HG02571 (cell line): ENCODE measurements around the gene GPHA2.

Source experiments
- ATAC-seq: cut with Tn5 transposase; IDR thresholded peaks from one replicate; pipeline ENCODE4 v1.9.1; 2021; ENCODE audit warnings: mild to moderate bottlenecking, moderate library complexity; ENCODE audit not compliant: unreplicated experiment

Gene GPHA2

GRCh38 chr11:64911689-64912088 lies 24.0 kb downstream of the GPHA2 start:
- no peak for ATAC-seq

GRCh38 chr11:64911142-64911541 lies 24.6 kb downstream of the GPHA2 start:
- ATAC-seq, result no peak

GRCh38 chr11:64910451-64911093 lies 25.1 kb downstream of the GPHA2 start:
- ATAC-seq, result no peak

GRCh38 chr11:64909653-64910343 lies 25.9 kb downstream of the GPHA2 start:
- ATAC-seq, result no peak

- ATAC-seq, result no peak
These were observed 26.9 kb downstream of the GPHA2 start for GRCh38 chr11:64908766-64909165.

GRCh38 chr11:64906314-64906635 lies 29.4 kb downstream of the GPHA2 start:
- ATAC-seq, result no peak

GRCh38 chr11:64905516-64906313 lies 30.0 kb downstream of the GPHA2 start:
- ATAC-seq, result no peak

GRCh38 chr11:64903291-64903833 lies 32.3 kb downstream of the GPHA2 start:
- no peak for ATAC-seq

- ATAC-seq, result no peak
These were observed 33.4 kb downstream of the GPHA2 start for GRCh38 chr11:64902102-64902900.

- no peak for ATAC-seq
These were observed 34.9 kb downstream of the GPHA2 start for GRCh38 chr11:64900774-64901173.

- ATAC-seq, result no peak
These were observed 35.4 kb downstream of the GPHA2 start for GRCh38 chr11:64900263-64900678.

GRCh38 chr11:64898541-64898940 lies 37.2 kb downstream of the GPHA2 start:
- no peak for ATAC-seq

- ATAC-seq, result no peak
These were observed 37.6 kb downstream of the GPHA2 start for GRCh38 chr11:64898076-64898445.

GRCh38 chr11:64897381-64898075 lies 38.2 kb downstream of the GPHA2 start:
- no peak for ATAC-seq

GRCh38 chr11:64896448-64897022 lies 39.2 kb downstream of the GPHA2 start:
- ATAC-seq, result no peak

GRCh38 chr11:64894812-64895452 lies 40.8 kb downstream of the GPHA2 start:
- ATAC-seq, result no peak

- ATAC-seq, result peak; percentile 59
These were observed 41.5 kb downstream of the GPHA2 start for GRCh38 chr11:64894070-64894811.

- no peak for ATAC-seq
These were observed 42.3 kb downstream of the GPHA2 start for GRCh38 chr11:64893194-64894069.
